ENCODE measurements around the gene OPRM1.
"Not testable (repeated sequence)": the region's sequence is repeated elsewhere in the genome, so short reads cannot be mapped to it uniquely, and the experiment has no call there.

Gene OPRM1

GRCh38 chr6:154156135-154156896 is 117.3 kb downstream of the OPRM1 start:
- peak; percentile 82 for DNase-seq

- no peak for DNase-seq
These were observed 118.0 kb downstream of the OPRM1 start for GRCh38 chr6:154157082-154157481.

- no peak for DNase-seq
These were observed 118.7 kb downstream of the OPRM1 start for GRCh38 chr6:154157706-154158105.

- DNase-seq: no peak
These were observed 120.1 kb downstream of the OPRM1 start for GRCh38 chr6:154159126-154159525.

GRCh38 chr6:154161689-154162088 is 122.6 kb downstream of the OPRM1 start:
- no peak for DNase-seq

GRCh38 chr6:154164397-154164796 is 125.4 kb downstream of the OPRM1 start:
- no peak for DNase-seq

GRCh38 chr6:154165478-154165877 is 126.4 kb downstream of the OPRM1 start:
- DNase-seq: no peak

- no peak for DNase-seq
These were observed 127.1 kb downstream of the OPRM1 start for GRCh38 chr6:154166140-154166539.

- peak; percentile 49 for DNase-seq
These were observed 128.1 kb downstream of the OPRM1 start for GRCh38 chr6:154167126-154167525.

GRCh38 chr6:154169193-154169847 is 130.3 kb downstream of the OPRM1 start:
- no peak for DNase-seq

- DNase-seq: no peak
These were observed 131.1 kb downstream of the OPRM1 start for GRCh38 chr6:154170106-154170505.

- DNase-seq: not testable (repeated sequence)
These were observed 133.4 kb downstream of the OPRM1 start for GRCh38 chr6:154172393-154172792.

- DNase-seq: no peak
These were observed 140.4 kb downstream of the OPRM1 start for GRCh38 chr6:154179434-154179833.

GRCh38 chr6:154187203-154187602 is 148.2 kb downstream of the OPRM1 start:
- peak; percentile 80 for DNase-seq

GRCh38 chr6:154187714-154188113 is 148.7 kb downstream of the OPRM1 start:
- no peak for DNase-seq

GRCh38 chr6:154196333-154196885 is 157.4 kb downstream of the OPRM1 start:
- DNase-seq: no peak

- no peak for DNase-seq
These were observed 158.3 kb downstream of the OPRM1 start for GRCh38 chr6:154197196-154197860.

- not testable (repeated sequence) for DNase-seq
These were observed 162.6 kb downstream of the OPRM1 start for GRCh38 chr6:154201688-154202087.

- DNase-seq: no peak
These were observed 163.3 kb downstream of the OPRM1 start for GRCh38 chr6:154202339-154202738.

GRCh38 chr6:154202958-154203357 is 163.9 kb downstream of the OPRM1 start:
- DNase-seq: no peak

GRCh38 chr6:154206141-154206540 is 167.1 kb downstream of the OPRM1 start:
- no peak for DNase-seq

- no peak for DNase-seq
These were observed 168.0 kb downstream of the OPRM1 start for GRCh38 chr6:154206996-154207395.

- no peak for DNase-seq
These were observed 170.5 kb downstream of the OPRM1 start for GRCh38 chr6:154209555-154209954.

- DNase-seq: no peak
These were observed 171.6 kb downstream of the OPRM1 start for GRCh38 chr6:154210678-154211077.
